DMS153 (cell line): ENCODE measurements around the gene DSN1.
A peak's percentile ranks its signal among the peaks of the same experiment; 100 is the strongest.
"Not testable (repeated sequence)": the region's sequence is repeated elsewhere in the genome, so short reads cannot be mapped to it uniquely, and the experiment has no call there.

Experiments used
- DNase-seq: peaks from one replicate; lab custom pipeline; 2025; lab: John Stamatoyannopoulos, UW

The DSN1 gene, protein sequence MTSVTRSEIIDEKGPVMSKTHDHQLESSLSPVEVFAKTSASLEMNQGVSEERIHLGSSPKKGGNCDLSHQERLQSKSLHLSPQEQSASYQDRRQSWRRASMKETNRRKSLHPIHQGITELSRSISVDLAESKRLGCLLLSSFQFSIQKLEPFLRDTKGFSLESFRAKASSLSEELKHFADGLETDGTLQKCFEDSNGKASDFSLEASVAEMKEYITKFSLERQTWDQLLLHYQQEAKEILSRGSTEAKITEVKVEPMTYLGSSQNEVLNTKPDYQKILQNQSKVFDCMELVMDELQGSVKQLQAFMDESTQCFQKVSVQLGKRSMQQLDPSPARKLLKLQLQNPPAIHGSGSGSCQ

DNA sequence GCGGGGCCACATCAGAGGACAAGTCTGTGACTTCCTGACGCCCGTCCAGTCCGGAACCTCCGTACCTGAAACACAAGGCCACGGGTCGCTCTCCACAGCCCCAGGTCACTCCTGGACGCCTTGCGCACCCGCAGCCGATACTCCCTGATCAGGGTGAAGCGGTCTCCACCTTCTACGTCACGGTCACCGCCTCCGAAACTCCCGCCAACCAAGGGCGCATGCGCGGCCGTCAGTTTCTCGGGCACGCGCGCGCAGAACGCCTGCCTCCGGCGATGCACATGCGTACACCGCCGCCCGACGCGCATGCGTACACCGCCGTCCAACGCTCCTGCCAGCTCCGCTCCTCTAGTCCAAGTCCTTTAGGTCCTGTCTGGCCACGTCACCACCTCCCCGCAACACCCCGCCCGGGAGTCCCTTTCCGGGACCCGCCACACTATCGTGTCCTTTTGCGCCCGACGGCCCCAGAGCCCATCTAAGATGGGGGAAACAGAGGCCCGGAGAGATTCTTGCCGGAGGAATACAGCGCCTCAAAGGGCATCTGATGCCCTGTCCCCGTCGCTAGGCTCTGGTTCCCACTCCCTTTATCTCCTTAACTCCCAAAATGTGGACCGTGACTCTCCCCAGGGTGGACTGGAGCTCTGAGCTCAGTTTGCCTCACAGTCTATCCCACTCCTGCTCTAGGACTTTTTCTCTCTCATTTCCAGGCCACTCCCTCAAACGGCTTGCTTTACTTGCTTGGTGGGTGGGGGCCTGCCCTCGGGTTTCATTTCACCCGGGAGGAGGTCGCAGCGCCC is at the start of gene DSN1:
TSS of gene DSN1 (minus strand) at position 167 of the 794 bp plus-strand sequence. CDS start 2,305 bp downstream, outside the sequence.
- peak; percentile 96 for DNase-seq

DNA sequence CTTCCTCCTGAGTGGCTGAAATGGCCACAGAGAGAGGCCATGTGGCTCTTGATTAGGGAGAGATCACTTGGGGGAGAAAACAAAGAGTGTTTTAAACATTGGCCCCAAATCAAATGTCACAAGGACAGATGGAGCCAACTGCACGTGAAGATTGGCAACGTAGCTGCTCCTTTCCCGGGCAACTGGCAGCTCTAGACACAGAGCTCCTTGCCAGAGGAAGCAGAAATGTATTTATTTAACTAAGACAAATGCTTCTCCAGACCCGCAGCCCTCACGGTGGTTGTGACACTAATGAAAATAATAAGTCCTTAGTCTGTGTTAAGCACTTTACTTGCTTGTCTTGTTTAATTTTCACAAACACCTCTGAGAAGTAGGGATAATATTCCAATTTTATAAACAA is 49.6 kb upstream of the DSN1 start:
- DNase-seq: no peak

DNA sequence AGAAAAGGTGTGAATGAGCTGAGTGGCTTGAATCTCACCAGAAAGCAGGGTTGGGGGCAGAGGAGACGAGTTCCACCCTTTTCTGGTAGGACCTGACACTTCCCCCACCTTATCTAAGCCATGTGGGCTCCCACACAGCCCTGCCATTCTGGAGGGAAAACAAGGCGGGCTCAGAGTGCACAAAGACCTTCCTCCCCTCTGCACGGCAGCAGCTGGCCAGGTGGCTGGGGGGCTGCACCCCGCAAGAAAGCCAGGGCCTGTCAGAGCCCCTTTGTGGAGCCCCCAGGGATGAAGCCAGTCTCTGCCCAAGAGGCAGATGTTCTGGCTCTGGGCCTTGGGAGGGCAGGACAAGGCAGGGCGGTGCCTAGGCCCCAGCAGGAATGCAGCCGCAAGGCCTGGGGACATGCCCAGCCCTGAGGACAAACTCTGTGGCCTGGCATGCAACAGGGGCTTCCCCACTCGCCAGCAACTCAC is 48.4 kb upstream of the DSN1 start:
- DNase-seq: no peak

DNA sequence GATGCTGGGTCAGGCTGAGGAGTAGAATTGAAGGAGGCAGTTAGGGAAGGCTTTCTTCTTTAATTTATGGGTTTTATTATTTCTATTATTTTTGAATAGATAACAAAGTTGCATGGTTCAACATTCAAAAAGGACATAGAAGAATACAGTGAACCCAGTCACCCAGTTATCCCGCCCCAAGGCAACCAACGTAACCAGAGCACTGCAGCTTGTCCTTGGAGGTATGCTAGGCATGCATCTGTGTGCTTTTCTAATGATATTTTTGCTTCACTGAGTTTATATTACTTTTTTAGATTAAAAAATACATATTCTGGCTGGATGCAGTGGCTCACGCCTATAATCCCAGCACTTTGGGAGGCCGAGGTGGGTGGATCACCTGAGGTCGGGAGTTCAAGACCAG is 47.4 kb upstream of the DSN1 start:
- no peak for DNase-seq

DNA sequence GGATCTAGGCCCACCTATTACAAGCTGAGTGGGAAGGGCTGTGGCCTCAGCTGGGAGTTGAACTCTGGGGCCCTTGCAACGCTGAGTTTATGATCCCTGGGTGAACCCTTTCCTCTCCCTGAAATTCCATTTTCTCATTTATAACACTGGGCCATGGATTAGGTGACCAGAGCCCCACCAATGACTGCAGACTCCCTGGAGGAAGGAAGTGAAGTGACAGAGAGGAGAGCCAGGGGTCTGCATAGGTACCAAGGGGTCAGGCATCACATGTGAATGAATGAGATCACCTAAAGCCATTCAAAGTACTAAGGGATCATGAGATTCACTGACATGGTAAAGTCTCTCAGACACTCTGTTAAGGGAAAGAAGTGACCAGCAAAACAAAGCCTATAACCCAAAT is 46.5 kb upstream of the DSN1 start:
- no peak for DNase-seq

DNA sequence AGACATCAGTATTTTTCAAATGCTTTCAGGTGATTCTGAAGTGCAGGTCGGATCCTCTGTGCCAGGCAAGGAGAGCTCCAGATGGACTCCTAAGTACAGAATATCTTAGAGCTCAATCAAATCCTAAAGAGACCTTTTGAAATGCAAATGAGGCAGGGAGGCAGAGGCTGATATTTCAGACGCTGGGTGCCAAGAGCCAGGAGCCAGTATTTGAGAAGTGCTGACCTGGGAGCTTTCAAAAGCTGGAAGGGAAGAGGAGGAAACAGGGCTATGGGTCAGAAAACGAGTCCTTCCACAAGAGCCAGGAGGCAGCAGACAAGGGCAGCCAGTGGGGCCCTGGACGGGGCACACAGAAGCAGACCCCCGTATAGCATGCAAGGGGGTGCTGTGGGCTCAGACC is 46.1 kb upstream of the DSN1 start:
- peak; percentile 22 for DNase-seq

DNA sequence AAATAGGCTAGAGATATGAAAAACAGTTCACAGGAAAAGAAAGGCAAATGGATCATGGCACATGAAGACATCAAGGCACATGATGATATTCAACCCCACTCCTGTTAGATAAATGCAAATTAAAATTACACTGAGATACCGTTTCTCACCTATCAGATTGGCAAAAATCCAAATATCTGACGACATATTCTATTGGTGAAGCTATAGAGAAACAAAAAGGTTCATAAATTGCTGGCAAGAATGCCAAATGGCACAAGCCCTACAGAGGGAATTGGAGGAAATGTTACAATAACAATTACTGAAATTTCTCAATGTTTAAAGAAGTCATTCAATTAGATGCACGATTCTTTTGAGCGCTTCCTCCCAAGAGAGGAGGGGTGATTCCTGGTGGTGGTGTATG is 45.3 kb upstream of the DSN1 start:
- no peak for DNase-seq

DNA sequence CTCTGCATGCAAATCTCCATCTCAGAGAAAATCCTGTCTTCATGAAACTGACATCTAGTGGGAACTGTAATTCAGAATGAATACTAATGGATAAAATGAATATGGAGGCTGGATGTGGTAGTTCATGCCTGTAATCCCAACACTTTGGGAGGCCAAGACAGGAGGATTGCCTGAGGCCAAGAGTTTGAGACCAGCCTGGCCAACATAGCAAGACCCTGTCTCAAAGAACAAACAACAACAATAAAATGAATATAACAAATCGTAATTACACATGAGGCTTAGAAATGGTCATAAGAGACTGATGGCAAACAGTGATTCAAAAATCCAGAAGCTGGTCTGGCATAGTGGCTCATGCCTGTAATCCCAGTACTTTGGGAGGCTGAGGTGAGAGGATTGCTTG is 44.6 kb upstream of the DSN1 start:
- DNase-seq: no peak

DNA sequence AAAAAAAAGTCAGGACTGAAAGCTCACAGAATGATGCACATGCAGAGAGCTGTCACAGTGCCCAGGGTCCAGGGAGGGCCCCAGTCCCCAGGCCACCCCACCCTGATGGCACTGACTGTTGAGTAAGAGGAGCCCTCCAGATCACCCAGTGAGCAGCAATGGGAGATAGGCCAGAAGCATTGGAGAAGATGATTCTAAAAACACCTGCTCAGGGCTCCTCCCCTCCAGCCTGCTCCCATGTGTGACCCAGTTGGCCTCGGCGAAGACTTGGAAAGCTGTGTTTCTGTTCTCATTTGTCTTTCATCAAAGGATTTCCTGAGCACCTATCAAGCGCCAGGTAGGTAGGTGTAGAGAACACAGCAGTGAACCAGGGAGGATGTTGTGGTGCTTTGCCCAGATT is 43.9 kb upstream of the DSN1 start:
- DNase-seq: no peak

DNA sequence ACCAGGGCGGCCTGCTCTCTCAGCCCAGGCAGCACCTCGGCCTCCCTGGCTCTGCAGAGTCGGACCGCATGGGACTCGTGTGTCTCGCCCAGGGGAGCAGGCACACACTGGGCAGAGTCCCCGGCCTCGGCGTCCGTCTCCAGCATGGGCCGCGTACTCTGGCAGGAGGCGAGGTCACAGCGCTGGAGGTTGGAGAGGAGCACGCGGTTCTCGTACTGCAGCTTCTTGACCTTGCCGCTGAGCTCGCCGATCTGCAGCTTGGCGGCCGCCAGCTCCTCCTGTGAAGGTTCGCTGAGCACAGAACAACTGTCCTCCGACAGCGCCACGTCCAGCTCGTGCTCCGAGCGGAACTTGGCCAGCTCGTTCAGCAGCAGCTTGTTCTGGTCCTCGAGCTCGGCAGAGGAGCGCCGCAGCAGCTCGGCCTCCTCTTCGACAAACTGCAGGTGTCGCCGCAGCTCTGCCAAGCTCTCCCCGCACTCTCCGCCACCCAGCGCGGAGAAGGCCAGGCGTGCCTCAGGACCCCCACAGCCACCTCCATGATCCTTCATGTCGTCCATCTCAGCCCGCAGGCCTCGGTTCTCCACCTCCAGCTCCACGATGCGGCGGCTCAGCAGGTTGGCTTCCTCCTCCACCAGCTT is 42.0 kb upstream of the DSN1 start:
- DNase-seq: no peak

DNA sequence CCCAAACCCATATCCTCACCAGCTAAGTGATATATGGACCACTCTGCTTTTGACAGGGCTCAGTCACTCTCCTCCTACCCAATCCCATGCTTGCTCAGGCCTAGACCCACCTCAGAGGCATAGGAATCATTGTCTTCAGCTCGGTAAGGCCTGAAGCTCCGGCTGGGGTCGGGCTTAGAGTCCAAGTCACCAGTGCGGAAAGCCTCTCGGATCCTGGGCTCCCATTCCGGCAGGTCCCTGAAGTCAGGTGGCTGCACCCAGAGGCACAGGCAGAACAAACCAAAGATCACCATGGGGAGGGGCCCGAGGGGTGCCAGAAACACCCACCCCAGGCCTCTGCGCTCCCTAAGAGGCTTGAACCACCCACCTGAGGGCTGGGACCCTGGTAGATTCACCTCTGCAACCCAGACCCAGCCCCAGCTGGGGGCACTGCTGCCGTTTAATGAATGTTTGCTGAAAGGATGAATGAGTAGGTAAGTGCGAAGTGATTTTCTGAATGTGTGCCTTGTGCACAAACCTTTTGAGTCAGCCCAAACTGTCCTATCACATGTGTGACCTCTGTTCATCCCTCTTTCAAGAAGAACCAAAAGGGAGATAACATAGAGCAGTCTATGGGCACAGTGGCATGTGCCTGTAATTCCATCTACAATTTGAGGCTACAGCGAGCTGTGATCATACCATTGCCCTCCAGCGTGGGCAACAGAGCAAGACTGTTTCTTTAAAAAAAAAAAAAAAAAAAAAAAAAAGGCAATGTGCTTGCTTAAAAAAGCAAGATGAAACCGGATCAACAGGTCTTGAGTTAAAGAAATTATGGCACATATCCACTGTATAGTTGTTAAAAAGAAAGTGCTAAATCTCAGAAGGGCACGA is 39.3 kb upstream of the DSN1 start:
- DNase-seq: no peak

DNA sequence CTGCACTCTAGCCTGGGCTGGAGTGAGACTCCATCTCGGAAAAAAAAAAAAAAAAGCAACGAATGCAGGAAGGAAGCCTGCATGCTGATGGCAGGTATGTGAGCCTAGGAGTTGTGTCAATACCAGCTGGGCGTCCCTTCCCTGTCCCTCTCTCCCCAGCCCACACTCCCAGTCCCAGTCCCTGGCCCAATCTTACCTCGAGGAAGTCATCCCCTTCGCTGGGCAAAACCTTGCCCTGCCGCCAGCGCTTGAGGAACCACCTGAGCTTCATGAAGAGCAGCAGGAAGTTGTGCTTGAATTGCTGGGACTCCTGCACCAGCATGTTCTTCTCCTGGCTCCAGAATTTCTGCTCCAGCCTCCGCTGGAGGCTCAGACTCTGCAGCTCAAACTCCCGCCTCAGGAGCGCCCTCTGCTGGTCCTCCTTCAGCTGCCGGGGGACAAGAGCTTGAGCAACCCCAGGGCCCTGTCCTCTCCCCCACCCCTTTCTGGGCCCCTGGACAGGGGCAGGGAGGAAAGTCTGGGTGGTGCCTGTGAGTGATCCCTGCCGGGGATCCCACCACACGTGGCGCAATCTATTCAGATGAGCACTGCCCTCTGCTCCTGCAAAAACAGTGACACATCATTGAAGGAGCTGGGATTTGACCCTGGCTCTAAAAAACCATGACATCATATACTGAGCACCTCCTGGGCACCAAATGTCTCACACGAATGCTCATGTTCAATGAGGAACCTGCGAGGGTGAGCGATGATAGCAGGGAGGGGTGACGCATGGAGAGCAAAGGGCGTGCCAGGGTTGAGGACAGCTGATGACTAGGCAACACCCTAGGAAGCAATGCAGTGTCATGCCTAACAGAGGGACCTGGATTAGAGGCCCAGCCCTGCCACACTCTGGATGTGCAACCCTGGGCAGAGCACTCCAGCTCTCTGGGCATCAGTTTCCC is 35.0 kb upstream of the DSN1 start:
- DNase-seq: no peak

DNA sequence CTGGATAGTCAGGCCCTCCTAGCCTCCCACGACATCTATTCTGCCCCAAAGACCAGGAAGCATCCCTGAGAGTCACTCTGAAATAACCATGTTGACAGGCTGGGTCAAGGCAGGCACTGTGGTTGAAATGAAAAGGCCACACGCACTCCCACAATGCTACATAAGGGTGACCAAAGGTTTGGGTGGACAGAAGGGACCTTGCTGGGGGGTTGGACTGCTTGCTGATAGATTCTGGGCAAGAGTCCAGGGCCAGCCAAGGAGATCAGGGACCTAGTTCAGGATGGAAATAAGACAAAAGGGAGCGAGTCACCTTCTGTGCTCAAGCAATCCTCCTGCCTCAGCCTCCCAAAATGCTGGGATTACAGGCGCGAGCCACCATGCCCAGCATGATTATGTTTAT is 32.5 kb upstream of the DSN1 start:
- no peak for DNase-seq

DNA sequence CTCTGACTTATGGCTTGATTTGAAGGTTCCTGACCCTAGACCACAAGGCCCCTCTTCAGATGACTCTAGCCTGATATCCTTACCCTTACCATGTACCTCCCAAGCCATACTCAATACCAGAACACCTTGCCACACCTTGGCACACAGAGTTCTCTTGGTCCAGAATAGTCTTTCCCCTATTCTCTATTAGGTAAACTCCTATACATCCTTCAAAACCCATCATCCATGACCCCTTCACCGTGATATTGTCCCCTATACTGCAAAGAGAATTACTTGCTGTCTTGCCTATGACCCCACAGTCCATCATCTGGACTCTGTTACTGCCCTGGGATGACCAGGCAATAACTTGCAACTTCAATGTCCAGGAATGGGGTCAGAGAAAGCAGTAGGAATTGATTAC is 31.8 kb upstream of the DSN1 start:
- no peak for DNase-seq

DNA sequence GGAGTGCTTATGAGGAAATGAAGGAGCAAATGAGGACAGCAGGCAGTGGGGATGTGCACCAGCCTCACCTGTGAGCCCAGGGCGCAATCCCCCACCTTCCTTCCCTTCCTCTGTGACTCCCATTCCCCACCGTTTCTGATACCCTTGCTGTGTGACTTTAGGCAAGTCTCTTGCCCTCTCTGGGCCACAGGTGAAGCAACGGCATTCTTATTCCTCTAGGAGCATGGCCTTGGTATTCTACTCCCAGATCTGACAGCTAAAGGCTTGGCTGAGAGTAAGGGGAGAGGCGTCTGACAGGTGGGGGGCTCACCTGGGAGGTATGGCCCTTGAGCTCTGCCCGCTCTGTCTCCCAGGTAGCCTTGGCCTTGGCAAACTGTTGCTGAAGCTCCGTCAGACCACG is 30.9 kb upstream of the DSN1 start:
- no peak for DNase-seq

DNA sequence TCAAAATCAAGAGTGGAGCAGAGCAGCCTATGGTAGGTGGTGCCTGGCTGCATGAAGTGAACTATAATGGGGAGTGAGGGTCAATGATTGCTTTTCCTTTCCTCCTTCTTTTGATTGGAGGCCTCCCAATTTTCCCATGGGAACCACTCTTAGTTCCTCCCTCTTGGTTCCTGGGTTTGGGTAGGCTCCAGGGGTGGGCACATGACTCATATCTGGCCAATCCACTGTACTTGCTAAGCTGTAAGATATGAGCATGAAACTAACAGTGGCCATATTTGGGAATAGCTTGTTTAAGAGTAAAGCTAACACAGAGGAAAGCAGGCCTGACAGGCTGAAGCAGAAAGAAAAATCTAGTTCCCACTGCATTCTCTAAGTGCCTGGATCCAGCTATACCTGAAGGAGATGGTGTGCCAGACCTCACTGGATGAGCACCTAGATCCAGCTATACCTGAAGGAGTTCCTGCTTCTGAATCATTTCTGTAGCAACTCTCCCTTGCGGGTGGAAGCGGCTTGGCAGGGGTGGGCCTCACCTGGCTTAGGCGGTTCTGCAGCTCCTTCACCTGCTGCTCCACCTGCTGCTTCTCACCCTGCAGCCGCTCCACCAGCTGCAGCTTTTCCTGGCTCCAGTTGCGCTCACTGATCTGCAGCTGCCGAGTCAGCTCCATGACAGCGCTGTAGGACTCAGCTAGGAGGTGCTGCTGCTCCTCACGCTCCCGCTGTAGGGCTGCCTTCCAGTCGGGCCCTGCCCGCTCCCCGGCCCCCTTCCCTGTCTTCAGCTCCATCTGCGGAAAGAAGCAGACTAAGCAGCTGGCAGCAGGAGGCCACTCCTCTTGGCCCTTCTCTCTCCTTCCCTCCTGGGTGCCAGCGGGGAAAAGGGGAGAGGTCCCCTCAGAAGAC is 29.0 kb upstream of the DSN1 start:
- DNase-seq: no peak

DNA sequence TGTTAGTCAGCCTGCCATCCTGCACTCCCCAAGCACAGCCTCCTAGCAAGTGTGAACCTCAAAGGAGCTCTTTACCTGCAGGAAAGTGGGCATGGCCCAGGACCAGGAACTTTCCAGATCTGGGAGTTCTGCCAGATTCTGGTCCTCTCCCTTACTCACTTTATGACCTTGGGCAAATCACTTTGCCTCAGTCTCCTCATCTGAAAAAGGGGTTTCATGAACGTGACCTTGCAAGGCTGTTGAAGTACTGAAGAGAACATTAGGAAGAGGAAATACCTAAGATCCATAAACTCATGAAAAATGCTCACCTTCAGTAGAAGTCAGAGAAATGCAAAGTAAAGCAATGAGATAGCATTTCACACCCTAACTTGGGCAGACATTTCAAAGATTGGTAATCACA is 26.8 kb upstream of the DSN1 start:
- no peak for DNase-seq

DNA sequence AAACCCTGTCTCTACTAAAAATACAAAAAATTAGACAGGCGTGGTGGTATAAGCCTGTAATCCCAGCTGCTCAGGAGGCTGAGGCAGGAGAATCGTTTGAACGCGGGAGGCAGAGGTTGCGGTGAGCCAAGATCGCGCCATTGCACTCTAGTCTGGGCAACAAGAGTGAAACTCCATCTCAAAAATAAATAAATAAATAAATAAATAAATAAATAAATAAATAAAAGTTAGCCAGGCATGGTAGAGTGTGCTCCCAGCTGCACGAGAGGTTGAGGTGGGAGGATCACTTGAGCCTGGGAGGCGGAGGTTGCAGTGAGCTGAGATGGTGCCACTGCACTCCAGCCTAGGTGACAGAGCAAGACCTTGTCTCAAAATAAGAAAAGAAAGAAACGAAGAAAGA is 25.8 kb upstream of the DSN1 start:
- DNase-seq: not testable (repeated sequence)

DNA sequence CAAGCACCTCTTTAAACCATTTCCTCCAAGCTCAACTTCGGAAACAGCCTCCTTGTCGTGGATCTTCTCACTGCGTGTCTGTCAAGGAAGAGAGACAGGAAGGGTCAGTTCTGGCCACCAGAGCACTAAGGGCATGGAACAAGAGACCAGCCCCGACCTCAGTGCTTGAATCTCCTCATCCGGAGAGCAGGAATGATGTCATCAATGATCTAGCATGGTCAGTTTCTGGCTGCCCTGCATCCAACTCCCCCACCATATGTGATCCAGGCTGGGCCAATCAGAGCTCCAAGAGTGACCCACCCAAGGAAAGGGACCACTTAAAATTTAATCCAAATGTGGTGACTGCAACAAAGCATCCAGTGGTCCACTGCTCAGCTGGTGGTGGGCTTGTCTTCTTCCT is 23.3 kb upstream of the DSN1 start:
- no peak for DNase-seq

DNA sequence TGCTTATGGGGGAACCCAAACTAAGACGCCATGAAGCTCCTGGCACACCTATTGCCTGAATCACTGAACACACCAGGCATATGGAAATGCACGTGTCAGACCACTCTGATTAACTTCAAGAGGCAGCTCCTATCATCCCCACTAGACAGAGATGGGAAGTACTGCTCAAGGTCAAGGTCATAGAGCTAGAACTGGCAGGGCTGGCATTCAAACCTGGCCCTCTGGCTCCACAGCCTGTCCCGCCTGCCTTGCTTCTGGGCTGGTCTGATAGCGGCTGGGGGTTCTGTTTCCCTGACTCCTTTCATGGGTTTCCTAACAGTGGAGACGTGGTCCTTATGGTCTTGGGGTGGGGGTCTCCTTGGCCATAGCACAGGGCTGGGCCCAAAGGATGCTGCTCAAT is 22.6 kb upstream of the DSN1 start:
- DNase-seq: no peak
